A549 (cell line): ENCODE measurements around the gene PRG3.

Experiments
- CTCF ChIP-seq: fragments of >200 bp; sonication (Bioruptor Twin); formaldehyde crosslinking; IDR thresholded peaks from 3 replicates; pipeline ENCODE4 v1.5.1; 2016
- EHMT2 ChIP-seq: fragments of 200-600 bp; sonication (generic); IDR thresholded peaks from 2 replicates; pipeline ENCODE4 v1.6.1; 2016; ENCODE audit warnings: antibody characterized with exemption, low read depth, mild to moderate bottlenecking, moderate library complexity
- ESRRA ChIP-seq: fragments of 150-350 bp; IDR thresholded peaks from 2 replicates; pipeline ENCODE4 v1.6.1; 2014; ENCODE audit warnings: mild to moderate bottlenecking, low read length, borderline replicate concordance
- FOSB ChIP-seq: fragments of 250-450 bp; sonication (Bioruptor Pico); IDR thresholded peaks from 2 replicates; pipeline ENCODE4 v1.5.0; 2020; ENCODE audit warnings: mild to moderate bottlenecking, moderate library complexity
- JUN ChIP-seq, 2 experiments: fragments of >200 bp; sonication (Bioruptor Twin); formaldehyde crosslinking; IDR thresholded peaks; 2 replicates in 1 of 2; 3 replicates in 1 of 2; pipeline ENCODE4 v1.6.1; 2016 to 2017
- NPAS2 ChIP-seq: fragments of 250-450 bp; sonication (Bioruptor Pico); IDR thresholded peaks from 2 replicates; pipeline ENCODE4 v1.8.0; 2022; ENCODE audit warnings: mild to moderate bottlenecking, moderate library complexity, borderline replicate concordance
- PBX3 ChIP-seq: IDR thresholded peaks from 2 replicates; pipeline ENCODE4 v1.6.1; 2012
- PHF8 ChIP-seq: fragments of 200-600 bp; sonication (generic); IDR thresholded peaks from 2 replicates; pipeline ENCODE4 v1.6.1; 2016; ENCODE audit warnings: low read depth, mild to moderate bottlenecking, antibody characterized with exemption, moderate library complexity, borderline replicate concordance
- POLR2A ChIP-seq: IDR thresholded peaks from 2 replicates; pipeline ENCODE4 v1.6.1; 2012; ENCODE audit warnings: mild to moderate bottlenecking, low read length
- RAD21 ChIP-seq, 2 experiments: fragments of >200 bp in 1 of 2; sonication (Bioruptor Twin) in 1 of 2; formaldehyde crosslinking in 1 of 2; IDR thresholded peaks in 1 of 2; conservative IDR thresholded peaks in 1 of 2; 2 replicates in 1 of 2; 3 replicates in 1 of 2; pipeline ENCODE4 v1.6.1; 2012 to 2018; ENCODE audit warnings: inconsistent platforms in 1 of 2
- RCOR1 ChIP-seq: fragments of 150-350 bp; IDR thresholded peaks from 2 replicates; pipeline ENCODE4 v1.6.1; 2014; ENCODE audit warnings: antibody characterized with exemption, low read length, low read depth
- REST ChIP-seq: fragments of 200-600 bp; sonication (generic); IDR thresholded peaks from 2 replicates; pipeline ENCODE4 v1.6.1; 2016; ENCODE audit warnings: antibody characterized with exemption, mild to moderate bottlenecking, moderate library complexity
- RFX5 ChIP-seq: fragments of 450-650 bp; IDR thresholded peaks from 2 replicates; pipeline ENCODE4 v1.7.1; 2014; ENCODE audit warnings: antibody characterized with exemption, mild to moderate bottlenecking, moderate library complexity

- TF ChIP-seq REST, result no peak
- TF ChIP-seq PHF8, result no peak
- no peak for TF ChIP-seq CTCF
- no peak for TF ChIP-seq RCOR1
- TF ChIP-seq RAD21 (conservative IDR thresholded peaks at IDR 0.05 in 1 of 2, IDR thresholded peaks at IDR 0.05 in 1 of 2), result no peak
- no peak for TF ChIP-seq JUN (IDR thresholded peaks at IDR 0.05)
- no peak for TF ChIP-seq POLR2A
- TF ChIP-seq EHMT2, result no peak
- no peak for TF ChIP-seq ESRRA
- no peak for TF ChIP-seq RFX5
- TF ChIP-seq FOSB (CRISPR knock-in tag), result no peak
- no peak for TF ChIP-seq PBX3
- no peak for TF ChIP-seq NPAS2 (CRISPR knock-in tag)
These were observed 11.8 kb upstream of the PRG3 start for GRCh38 chr11:57392763-57393105.
